GDM1 (cell line): ENCODE results near the gene FBXO47.

Experiments used
- DNase-seq: peaks from one replicate; lab custom pipeline; 2025; lab: John Stamatoyannopoulos, UW

The FBXO47 gene, protein sequence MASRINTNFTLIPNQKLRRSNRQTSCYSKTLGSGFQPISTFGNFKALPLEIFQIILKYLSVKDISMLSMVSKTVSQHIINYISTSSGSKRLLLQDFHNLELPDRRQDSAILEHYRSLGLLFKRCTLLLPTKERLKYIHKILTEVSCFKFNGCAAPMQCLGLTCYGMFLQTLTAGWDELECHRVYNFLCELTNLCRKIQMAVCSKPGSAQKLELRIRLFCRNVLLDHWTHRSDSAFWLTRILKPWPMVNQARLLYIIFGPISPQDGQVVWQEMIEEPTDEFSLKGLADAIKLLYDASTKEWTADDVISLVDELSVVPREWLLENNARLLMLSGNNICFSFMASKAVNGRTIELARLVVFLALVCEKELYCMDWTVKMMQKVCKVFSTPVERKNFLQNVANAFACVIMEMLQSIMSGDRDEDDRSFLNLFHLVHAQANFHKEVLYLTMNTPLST

DNA sequence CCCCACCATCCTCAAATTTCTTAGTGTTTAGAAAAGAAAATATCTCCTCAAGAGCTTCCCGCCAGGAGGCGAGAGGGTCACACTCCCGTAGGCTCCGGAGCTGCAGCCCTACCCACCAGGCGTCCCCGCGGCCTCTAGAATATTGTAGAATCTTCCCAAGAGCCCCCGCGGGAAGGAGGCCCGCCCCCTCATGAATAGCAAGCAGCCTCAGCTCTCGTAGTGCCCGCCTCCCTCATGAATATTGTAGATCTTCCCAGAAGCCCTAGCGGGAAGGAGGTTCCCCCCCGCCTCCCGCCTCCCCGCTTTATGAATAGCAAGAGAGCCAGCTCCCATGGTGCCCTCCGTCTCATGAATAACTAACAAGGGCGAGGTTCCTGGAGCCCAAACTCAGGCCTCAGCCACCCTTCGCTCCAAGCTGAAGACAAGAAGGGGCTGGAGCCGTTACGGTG, at the start of gene FBXO47:
FBXO47 (minus strand) TSS at position 114 of the 449 bp plus-strand sequence. CDS start 4,378 bp downstream, outside the sequence.
- no peak for DNase-seq

DNA sequence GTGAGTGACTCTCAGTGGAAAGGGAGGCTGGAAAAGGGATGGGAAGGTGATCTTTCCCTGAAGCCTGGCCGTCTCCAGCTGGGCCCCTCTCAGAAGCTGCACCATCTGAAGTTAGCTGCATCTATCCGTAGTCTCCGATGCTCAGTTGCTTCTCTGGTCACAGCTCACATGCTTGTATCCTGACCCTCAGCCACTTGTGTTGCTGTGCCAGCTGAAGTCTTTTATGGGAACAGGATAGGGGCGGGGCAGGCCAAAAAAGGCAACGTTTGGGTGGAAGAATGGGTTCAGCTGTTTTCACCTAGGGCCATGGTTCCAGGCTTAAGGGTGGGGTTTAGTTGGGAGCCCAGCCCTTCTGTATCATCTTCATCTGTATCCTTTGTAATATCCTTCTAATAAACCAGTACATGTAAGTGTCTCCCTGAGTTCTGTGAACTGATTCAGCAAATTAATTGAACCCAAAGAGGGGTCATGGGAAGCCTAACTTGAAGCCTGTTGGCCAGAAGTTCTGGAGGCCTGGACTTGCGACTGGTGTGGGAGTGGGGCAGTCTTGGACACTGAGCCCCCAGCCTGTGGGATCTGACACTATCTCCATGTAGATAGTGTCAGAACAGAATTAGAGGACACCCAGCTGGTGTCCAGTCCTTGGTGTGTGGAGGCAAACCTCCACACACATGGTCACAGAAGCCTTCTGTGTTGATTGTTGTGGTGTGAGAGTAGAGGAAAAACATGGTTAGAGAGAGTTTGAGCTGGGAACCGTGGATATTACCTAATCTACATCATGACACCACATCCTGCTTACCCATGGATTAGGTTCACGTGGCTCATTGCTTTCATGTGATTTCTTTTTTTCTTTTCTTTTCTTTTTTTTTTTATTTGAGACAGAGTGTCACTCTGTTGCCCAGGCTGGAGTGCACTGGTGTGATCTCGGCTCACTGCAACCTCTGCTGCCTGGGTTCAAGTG, 49.3 kb upstream of the FBXO47 start:
- no peak for DNase-seq

DNA sequence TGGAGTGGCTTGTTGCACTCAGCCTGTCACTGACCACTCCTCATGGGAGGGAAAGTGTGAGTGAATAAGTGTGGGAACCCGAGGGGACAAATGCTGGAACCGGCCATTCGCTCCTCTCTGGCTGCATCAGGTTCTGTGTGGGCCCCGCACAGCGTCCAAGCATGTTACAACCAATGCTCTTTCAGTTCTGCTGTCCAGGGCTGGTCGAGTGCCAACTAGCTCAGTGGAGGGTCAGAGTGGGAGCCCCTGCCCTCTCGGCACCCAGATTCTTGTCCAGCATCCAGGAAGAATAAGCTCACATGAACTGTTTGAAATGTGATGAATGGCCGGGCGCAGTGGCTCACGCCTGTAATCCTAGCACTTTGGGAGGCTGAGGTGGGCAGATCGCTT, 48.3 kb upstream of the FBXO47 start:
- no peak for DNase-seq

DNA sequence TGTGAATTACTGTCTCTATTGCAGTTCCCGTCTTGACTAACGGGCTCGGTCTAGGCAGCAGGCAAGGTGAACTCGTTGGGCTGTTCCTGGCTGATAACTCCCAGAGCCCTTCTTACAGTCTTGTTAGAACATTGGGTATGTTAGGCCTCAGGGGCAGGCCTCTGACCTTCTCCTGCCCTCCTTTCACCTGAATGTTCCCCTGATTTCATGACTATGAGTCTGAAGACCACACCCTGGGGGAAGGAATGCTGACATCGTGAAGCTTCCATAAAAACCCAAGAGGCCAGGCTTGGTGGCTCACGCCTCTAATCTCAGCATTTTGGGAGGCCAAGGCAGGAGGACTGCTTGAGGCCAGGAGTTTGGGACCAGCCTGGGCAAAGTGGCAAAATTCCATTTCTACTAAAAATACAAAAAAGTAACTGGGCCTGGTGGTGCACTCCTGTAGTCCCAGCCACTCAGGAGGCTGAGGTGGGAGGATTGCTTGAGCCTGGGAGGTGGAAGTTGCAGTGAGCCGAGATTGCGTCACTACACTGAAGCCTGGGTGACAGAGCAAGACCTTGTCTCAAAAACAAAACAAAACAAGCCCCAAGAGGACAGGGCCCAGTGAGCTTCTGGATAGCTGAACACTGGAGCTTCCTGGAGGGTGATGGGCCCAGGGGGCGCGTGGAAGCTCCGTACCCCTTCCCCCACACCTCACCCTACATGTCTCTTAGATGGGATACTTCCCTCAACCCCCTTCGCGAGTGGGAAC, 47.8 kb upstream of the FBXO47 start:
- no peak for DNase-seq

DNA sequence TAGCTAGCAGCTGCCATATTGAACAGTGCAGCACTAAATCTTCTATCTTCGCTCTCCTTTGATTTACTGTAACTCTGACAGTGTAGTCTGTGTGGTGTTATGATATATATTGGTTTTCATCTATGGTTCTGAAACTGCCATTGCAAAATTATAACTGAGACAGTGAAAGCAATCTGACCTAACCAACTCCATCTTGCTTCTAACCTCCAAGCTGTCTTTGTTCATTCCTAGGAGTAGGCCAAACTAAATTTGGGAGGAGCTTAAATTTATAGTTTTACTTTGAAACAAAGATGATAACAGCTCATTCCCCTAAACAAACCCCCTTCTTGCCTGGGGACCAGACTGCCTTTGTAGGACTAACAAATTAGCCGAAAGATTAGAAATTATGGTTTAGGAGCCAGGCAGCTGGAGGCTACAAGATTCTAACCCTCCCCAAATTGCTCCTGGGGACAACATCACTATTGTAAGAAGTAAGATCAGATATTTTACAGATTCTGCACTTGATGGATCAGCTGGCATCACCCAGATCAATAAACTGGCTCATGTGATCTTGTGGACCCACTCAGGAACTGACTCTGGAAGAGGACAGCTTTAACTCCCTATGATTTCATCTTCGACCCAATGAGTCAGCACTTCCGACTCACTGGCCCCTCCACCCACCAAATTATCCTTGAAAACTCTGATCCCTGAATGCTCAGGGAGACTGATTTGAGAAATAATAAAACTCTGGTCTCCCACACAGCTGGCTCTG, 47.0 kb upstream of the FBXO47 start:
- DNase-seq: no peak

DNA sequence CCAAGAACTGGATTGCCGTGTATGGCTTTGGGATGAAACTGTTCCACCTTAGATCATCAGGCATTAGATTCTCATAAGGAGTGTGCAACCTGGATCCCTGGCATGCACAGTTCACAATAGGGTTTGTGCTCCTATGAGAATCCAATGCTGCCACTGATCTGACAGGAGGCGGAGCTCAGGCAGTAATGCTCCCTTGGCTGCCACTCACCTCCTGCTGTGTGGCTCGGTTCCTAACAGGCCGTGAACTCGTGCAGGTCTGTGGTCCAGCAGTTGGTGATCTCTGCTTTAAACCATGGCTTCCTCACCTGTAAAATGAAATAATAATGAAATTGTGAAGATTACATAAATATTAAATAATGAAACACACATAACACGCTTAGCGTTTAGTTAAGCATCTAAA, 45.5 kb upstream of the FBXO47 start:
- no peak for DNase-seq

DNA sequence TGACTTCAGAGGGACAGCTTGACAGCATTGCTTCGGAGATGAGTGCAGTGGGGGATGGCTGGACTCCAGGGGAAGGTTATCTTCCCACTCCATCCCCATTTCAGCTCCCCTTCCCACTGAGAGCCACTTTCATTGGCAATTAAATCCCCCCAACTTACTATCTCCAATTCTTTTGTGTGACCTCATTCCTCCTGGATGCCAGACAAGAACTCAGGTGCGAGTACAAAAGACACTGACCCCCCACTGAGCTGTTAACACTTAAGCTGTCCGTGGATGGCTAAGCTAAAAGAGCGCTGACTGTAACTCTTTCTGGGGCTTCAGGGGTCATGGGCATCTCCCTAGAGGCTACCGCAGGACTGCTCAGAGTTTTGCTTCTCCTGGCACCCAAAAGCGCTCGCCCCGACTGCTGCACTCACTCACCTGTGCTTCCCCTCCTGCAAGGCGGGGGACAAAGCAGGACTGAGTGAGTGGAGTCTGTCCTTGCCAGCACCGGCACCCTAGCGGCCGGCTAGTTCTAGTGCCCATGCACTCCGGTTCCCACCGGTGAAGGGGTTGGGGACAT, 44.8 kb upstream of the FBXO47 start:
- no peak for DNase-seq

DNA sequence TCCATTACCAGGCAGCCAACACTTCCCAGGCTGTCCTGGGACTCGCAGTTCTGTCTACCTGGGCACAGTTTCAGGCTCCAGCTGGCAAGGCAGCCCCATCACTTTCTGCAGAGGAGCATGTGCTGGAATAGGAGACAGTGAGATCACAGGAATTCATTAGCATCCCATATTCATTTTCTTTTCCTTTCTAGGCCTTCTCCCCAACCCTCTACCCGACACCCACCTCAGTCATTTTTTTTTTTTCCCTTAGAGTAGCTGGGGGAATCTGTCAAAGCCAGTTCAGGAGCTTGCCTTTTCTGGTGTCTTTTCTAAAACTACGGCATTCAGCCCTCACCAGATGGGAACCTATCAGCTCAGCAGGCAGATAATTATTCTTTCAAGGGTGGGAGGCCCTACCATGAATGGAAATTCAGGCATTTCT, 42.4 kb upstream of the FBXO47 start:
- no peak for DNase-seq

DNA sequence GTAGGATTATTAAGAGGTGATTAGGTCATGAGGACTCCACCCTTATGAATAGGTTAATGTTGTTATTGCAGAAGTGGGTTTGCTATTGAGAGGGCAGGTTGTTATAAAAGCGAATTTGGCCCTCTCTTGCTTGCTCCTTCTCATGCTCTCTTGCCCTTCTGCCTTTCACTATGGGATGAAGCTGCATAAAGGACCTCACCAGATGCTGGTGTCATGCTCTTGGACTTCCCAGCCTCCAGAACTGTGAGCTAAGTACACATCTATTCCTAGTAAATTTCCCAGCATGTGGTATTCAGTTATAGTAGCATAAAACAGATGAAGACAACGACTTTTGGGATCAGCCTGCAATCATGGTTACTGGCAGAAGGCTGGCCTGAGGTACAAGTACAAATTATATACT, 41.4 kb upstream of the FBXO47 start:
- DNase-seq: no peak

DNA sequence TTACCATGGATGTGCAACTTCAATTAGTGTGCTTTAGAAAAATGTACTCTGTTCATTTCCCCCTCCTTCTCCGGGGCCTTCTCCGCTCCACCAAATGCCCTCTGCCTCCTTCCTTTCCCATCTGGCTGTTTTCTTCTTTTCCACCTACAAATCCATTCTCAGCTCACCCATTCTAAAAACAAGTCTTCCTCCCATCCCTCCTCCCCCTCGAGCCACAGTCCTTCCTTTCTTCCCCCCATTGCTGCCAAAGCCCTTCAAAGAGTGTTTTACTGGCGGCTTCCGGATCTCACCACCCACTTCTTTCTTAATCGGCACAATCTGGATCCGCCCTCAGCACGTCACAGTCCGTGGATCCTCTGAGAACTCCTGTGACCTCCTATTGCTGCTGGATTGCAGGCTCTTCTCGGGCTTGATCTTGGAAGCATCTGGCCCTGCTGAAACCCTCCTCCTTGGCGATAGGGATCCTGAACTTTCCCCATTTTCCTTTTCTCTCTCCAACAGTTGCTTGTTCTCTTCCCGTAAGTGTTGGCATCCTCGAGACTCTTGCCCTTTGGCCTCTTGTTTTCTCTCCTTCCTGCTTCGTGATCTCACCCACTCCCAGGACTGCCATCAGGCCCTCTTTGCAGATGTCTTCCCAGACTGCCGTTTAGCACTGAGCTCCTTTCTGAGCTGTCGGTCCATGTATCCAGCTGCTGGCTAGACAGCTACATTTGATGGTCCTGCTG, 36.0 kb upstream of the FBXO47 start:
- no peak for DNase-seq

DNA sequence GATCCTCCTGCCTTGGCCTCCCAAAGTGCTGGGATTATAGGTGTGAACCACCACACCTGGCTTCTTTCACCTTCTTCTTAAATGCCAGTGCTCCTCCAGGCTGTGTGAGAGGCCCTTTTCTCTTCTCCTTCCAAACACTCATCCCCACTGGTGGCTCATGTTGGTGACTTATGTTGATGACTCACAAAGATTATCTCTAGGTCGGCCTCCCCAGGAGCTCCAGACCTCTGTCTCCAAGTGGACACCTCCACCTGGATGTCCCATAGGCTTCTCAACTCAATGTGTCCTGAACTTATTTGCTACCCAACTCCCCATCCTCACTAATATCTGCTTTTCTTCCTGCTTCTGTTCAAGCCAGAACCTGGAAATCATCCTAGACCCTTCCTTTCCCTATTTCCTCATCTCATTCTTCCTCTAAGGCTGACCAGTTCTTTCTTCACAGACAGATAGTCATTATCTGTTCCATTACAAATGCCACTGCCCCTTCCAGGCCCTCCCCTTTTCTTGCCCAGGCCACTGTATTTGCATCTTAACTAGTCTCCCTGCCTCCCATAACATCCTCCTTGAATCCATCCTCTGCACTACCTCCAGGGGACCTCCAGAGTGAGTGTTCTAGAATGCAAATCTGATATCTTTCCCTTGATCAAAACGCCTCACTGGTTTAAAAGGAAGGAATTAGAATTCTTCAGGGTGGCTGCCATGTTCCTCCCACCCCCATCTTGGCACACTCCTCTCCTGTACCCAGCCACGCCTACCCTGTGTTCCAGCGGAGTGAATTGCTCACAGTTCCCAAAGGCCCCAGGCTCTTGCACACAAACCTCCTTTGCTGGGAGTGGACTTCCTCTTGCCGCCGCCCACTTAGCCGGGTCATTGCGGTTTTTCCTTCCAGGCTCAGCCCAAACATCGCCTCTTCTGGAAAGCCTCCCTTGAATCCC, 34.8 kb upstream of the FBXO47 start:
- DNase-seq: no peak

DNA sequence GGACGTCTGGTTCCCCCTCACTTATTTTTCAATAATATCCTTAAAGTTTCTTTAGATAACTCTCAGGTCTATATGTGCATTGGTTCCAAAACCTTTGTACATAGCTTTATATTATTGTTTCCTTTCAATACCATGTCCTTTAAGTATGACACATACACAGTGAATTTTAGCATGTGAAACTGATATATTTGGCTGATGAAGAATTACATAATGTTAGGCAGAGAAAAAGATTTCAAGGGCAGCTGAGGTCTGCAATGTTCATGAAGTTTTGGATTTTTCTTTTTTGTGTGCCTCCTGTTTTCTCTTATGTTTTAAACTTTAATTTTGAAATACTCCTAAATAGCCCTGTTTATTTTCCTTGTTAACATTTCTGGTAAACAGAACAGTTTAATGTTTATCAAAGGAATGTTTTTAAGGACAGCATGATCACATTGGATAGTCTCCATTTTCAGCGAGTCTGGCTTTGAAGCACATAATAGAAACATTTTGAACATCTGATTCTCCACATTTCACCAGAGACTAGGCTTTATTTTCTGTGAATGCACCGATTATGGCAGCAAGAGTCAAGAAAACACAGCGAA, 32.9 kb upstream of the FBXO47 start:
- no peak for DNase-seq

DNA sequence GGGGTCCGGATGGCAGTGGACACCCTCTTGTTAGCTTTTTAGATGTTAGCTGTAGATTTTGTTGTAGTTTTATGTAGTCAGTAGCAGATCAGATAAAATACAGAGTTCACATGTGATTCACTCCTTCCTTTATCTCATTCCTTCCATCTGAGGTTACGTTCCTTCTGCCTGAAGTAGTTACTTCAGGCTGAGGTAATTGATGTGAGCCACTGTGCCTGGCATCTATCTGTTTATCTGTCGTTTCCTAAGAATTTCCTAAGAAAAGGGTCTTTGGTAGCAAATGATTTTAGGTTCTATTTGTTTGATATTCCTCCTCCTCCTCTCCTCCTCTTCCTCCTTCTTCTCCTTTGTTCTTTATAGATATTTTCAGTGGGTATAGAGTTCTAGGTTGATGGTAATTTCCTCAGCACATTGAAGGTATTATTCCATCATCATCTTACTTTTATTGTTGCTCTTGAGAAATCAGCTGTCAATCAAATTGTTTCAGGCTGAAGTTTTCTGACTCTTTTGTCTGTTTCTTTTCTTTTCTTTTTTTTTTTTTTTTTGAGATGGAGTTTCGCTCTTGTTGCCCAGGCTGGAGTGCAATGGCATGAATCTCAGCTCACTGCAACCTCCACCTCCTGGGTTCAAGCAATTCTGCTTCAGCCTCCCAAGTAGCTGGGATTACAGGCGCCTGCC, 29.6 kb upstream of the FBXO47 start:
- no peak for DNase-seq

DNA sequence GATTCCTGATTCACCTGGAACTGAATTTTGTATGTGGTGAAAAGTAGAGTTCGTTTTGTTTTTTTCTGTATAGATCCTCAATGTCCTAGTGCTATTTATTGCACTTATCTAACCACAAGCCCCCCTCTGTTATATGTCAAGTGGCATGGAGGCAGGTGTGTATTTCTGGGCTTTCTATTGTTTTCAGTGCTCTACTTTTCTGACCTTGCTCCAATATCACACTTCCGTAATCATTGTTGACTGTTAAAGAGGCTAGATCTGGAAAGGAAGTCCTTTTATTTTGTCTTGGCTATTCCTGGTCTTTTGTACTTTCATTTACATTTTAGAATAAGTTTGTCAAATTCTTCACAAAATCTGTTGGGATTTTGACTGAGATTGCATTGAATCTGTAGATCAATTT, 26.8 kb upstream of the FBXO47 start:
- no peak for DNase-seq

DNA sequence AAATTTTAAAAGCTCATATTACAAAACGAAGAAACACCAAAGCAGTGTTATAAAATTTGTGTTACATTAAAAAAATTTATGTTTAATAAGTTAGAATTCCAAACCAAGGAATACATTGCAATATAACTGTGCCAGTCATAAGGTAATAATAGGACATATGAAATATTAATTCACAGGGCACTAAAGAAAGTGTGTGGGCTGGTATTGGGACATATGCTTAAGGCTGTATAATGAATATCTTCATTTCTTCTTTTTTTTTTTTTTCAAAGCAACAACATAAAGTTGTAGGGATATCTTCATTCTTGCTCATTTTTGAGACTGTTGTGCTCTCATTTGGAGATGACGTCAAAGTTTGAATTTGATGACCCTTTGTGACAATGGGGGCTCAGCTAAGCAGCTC, 17.5 kb upstream of the FBXO47 start:
- DNase-seq: no peak

DNA sequence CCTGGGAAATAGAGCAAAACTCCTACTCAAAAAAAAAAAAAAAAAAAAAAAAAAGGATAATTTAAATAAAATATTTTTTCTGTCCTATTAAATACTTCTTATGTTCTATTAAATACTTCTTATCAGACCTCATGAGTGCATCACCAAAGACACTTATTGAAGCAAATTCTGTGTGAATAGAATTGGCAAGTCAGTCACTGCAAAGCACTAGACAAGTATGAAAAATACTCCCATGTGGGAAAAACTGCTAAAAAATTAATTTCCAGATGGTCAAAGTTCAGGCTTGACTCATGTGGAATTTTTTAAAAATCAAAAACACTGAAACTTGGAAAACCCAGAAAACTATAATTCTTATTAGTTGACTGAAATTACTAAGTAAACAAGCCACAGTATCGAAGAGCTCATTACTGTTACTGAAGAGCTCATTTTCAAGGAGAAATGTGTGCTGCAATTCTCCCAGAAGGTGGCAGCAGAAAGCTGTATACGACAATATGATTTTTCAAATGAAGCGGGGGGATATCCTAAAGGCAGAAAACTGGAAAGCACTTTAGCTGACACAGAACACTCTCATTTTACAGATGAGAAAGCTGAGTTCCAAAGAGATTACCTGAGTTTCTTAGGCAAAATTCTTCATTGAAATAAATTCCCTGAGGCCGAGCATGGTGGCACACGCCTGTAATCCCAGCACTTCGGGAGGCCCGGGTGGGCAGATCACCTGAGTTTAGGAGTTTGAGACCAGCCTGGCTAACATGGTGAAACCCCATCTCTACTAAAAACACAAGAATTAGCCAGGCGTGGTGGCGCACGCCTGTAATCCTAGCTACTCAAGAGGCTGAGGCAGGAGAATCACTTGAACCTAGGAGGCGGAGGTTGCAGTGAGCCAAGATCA, 15.9 kb upstream of the FBXO47 start:
- peak; percentile 39 for DNase-seq

DNA sequence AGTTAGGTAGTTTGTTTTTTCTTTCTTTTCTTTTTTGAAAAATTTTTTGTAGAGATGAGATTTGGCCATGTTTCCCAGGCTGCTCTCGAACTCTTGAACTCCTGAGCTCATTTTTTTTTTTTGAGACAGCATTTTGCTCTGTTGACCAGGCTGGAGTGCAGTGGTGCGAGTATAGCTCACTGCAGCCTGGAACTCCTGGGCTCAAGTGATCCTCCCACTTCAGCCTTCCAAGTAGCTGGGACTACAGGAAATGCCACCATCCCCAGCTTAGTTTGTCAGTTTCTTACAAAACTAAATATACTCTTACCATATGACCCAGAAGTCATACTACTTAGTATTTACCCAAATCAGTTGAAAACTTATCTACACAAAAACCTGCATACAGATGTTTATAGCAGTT, 14.4 kb upstream of the FBXO47 start:
- DNase-seq: no peak
